A172 (cell line): ENCODE results near the gene DHRS1. TPM values are rescaled to one million over a fixed set of nuclear protein-coding genes. Genes with fewer than 3 reads are reported as not detected.
"Not testable (repeated sequence)": the region's sequence is repeated elsewhere in the genome, so short reads cannot be mapped to it uniquely, and the experiment has no call there.

Source experiments
- DNase-seq: peaks from one replicate; pipeline ENCODE4 v3.0.0-alpha.2; 2015; ENCODE audit warnings: low spot score
- total RNA-seq: library from RNA; depleted of rRNA; stranded (reverse); fragments of >200 nt; shearing (Covaris generic); gene quantifications from 2 replicates; pipeline ENCODE4 v1.2.3, GENCODE V29; 2014

DHRS1 gene
- total RNA-seq, 1 experiment from 2014 or later, result 27.8 TPM

- DNase-seq, result not testable (repeated sequence)
These were observed 28.3 kb upstream of the DHRS1 start for GRCh38 chr14:24327914-24328313.

GRCh38 chr14:24327303-24327702 is 27.7 kb upstream of the DHRS1 start:
- no peak for DNase-seq

GRCh38 chr14:24325963-24326362 is 26.4 kb upstream of the DHRS1 start:
- DNase-seq, result no peak

GRCh38 chr14:24325041-24325530 is 25.5 kb upstream of the DHRS1 start:
- no peak for DNase-seq

GRCh38 chr14:24324024-24324423 is 24.4 kb upstream of the DHRS1 start:
- no peak for DNase-seq

- no peak for DNase-seq
These were observed 23.8 kb upstream of the DHRS1 start for GRCh38 chr14:24323341-24323740.

- DNase-seq, result no peak
These were observed 23.1 kb upstream of the DHRS1 start for GRCh38 chr14:24322672-24323071.

GRCh38 chr14:24321212-24321975 is 21.8 kb upstream of the DHRS1 start:
- DNase-seq, result no peak

- DNase-seq, result peak; percentile 52
These were observed 17.8 kb upstream of the DHRS1 start for GRCh38 chr14:24317141-24317928.

GRCh38 chr14:24316597-24316950 is 17.0 kb upstream of the DHRS1 start:
- DNase-seq, result no peak

- DNase-seq, result no peak
These were observed 16.4 kb upstream of the DHRS1 start for GRCh38 chr14:24315807-24316596.

GRCh38 chr14:24315243-24315806 is 15.7 kb upstream of the DHRS1 start:
- no peak for DNase-seq

- DNase-seq, result no peak
These were observed 15.0 kb upstream of the DHRS1 start for GRCh38 chr14:24314377-24315193.

- DNase-seq, result no peak
These were observed 14.3 kb upstream of the DHRS1 start for GRCh38 chr14:24313913-24314312.

- no peak for DNase-seq
These were observed 13.3 kb upstream of the DHRS1 start for GRCh38 chr14:24312736-24313507.

- no peak for DNase-seq
These were observed 12.4 kb upstream of the DHRS1 start for GRCh38 chr14:24311837-24312615.

GRCh38 chr14:24310646-24311604 is 11.3 kb upstream of the DHRS1 start, which contains the start of gene LTB4R:
TSS of gene LTB4R (plus strand) at chr14:24311502. CDS start at chr14:24315652, 4,150 bp downstream.
- no peak for DNase-seq

GRCh38 chr14:24310265-24310645 is 10.7 kb upstream of the DHRS1 start:
- no peak for DNase-seq
